ENCODE data around the gene SLC9A7.

Gene SLC9A7

GRCh38 chrX:46758956-46759644 lies at the start of gene SLC9A7:
SLC9A7 (minus strand) TSS chrX:46759118; CDS start chrX:46759029, 89 bp downstream.
- in situ Hi-C loops (cut with MboI; ENCODE audit: low sequenced_read_pairs) = no loop called here

- in situ Hi-C loops (cut with MboI; ENCODE audit: low sequenced_read_pairs) = no loop called here
Observed at GRCh38 chrX:46805270-46805669, 46.4 kb upstream of the SLC9A7 start.

GRCh38 chrX:46803140-46803539 lies 44.2 kb upstream of the SLC9A7 start:
- in situ Hi-C loops (cut with MboI; ENCODE audit: low sequenced_read_pairs) = no loop called here

GRCh38 chrX:46796574-46797191 lies 37.8 kb upstream of the SLC9A7 start:
- in situ Hi-C loops (cut with MboI; ENCODE audit: low sequenced_read_pairs) = loop anchor here (25.0 kb wide), 1 partner anchor 234 kb away; the partner anchor contains the start of gene CHST7

- in situ Hi-C loops (cut with MboI; ENCODE audit: low sequenced_read_pairs) = loop anchor here (25.0 kb wide), 1 partner anchor 231 kb away; the partner anchor contains the start of gene CHST7
Observed at GRCh38 chrX:46793386-46794143, 34.6 kb upstream of the SLC9A7 start.

GRCh38 chrX:46792810-46793188 lies 33.9 kb upstream of the SLC9A7 start:
- in situ Hi-C loops (cut with MboI; ENCODE audit: low sequenced_read_pairs) = loop anchor here (25.0 kb wide), 1 partner anchor 230 kb away; the partner anchor contains the start of gene CHST7

GRCh38 chrX:46791927-46792809 lies 33.2 kb upstream of the SLC9A7 start:
- in situ Hi-C loops (cut with MboI; ENCODE audit: low sequenced_read_pairs) = loop anchor here (25.0 kb wide), 1 partner anchor 230 kb away; the partner anchor contains the start of gene CHST7

GRCh38 chrX:46788902-46789301 lies 30.0 kb upstream of the SLC9A7 start:
- in situ Hi-C loops (cut with MboI; ENCODE audit: low sequenced_read_pairs) = loop anchor here (25.0 kb wide), 1 partner anchor 227 kb away; the partner anchor contains the start of gene CHST7

GRCh38 chrX:46784437-46784836 lies 25.5 kb upstream of the SLC9A7 start:
- in situ Hi-C loops (cut with MboI; ENCODE audit: low sequenced_read_pairs) = loop anchor here (25.0 kb wide), 1 partner anchor 222 kb away; the partner anchor contains the start of gene CHST7

GRCh38 chrX:46782034-46782433 lies 23.1 kb upstream of the SLC9A7 start:
- in situ Hi-C loops (cut with MboI; ENCODE audit: low sequenced_read_pairs) = loop anchor here (25.0 kb wide), 1 partner anchor 220 kb away; the partner anchor contains the start of gene CHST7

GRCh38 chrX:46777971-46778810 lies 19.3 kb upstream of the SLC9A7 start:
- in situ Hi-C loops (cut with MboI; ENCODE audit: low sequenced_read_pairs) = loop anchor here (25.0 kb wide), 1 partner anchor 216 kb away; the partner anchor contains the start of gene CHST7

GRCh38 chrX:46770817-46771163 lies 11.9 kb upstream of the SLC9A7 start:
- in situ Hi-C loops (cut with MboI; ENCODE audit: low sequenced_read_pairs) = no loop called here

- in situ Hi-C loops (cut with MboI; ENCODE audit: low sequenced_read_pairs) = no loop called here
Observed at GRCh38 chrX:46770000-46770816, 11.3 kb upstream of the SLC9A7 start.

- in situ Hi-C loops (cut with MboI; ENCODE audit: low sequenced_read_pairs) = no loop called here
Observed at GRCh38 chrX:46762963-46763362, 4.0 kb upstream of the SLC9A7 start.

- in situ Hi-C loops (cut with MboI; ENCODE audit: low sequenced_read_pairs) = no loop called here
Observed at GRCh38 chrX:46759645-46759974, 692 bp upstream of the SLC9A7 start.

GRCh38 chrX:46758163-46758955 lies 559 bp downstream of the SLC9A7 start:
- in situ Hi-C loops (cut with MboI; ENCODE audit: low sequenced_read_pairs) = no loop called here

- in situ Hi-C loops (cut with MboI; ENCODE audit: low sequenced_read_pairs) = no loop called here
Observed at GRCh38 chrX:46757593-46757992, 1.3 kb downstream of the SLC9A7 start.

- in situ Hi-C loops (cut with MboI; ENCODE audit: low sequenced_read_pairs) = no loop called here
Observed at GRCh38 chrX:46757052-46757451, 1.9 kb downstream of the SLC9A7 start.
